NB4 (cell line): ENCODE results near the gene DNAJC1.

Experiments used
- POLR2A ChIP-seq: IDR thresholded peaks from 2 replicates; pipeline ENCODE4 v1.6.1; 2011; ENCODE audit warnings: mild to moderate bottlenecking; ENCODE audit not compliant: insufficient read length; ENCODE audit errors: extremely low read depth
- TF ChIP-seq, protein P1 (sequence below): IDR thresholded peaks from one replicate; pipeline ENCODE4 v1.5.1; 2012; ENCODE audit warnings: low read depth, low read length

DNA sequence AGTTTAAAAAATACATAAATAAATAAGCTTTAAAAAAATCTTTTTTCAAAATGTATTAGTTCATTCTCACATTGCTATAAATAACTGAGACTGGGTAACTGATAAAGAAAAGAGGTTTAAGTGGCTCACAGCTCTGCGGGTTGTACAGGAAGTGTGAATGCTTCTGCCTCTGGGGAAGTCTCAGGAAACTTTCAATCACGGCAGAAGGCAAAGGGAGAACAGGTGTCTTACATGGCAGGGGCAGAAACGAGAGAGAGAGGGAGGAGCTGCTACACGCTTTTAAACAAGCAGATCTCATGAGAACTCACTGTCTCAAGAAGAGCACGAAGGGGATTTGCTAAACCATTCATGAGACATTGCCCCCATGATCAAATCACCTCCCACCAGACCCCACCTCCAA is 114.6 kb downstream of the DNAJC1 start:
- no peak for TF ChIP-seq POLR2A
- TF ChIP-seq, protein P1, sequence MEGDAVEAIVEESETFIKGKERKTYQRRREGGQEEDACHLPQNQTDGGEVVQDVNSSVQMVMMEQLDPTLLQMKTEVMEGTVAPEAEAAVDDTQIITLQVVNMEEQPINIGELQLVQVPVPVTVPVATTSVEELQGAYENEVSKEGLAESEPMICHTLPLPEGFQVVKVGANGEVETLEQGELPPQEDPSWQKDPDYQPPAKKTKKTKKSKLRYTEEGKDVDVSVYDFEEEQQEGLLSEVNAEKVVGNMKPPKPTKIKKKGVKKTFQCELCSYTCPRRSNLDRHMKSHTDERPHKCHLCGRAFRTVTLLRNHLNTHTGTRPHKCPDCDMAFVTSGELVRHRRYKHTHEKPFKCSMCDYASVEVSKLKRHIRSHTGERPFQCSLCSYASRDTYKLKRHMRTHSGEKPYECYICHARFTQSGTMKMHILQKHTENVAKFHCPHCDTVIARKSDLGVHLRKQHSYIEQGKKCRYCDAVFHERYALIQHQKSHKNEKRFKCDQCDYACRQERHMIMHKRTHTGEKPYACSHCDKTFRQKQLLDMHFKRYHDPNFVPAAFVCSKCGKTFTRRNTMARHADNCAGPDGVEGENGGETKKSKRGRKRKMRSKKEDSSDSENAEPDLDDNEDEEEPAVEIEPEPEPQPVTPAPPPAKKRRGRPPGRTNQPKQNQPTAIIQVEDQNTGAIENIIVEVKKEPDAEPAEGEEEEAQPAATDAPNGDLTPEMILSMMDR, result no peak
